ENCODE measurements around the gene REEP1.

Gene REEP1

GRCh38 chr2:86171295-86171694 lies 166.1 kb downstream of the REEP1 start:
- DNase-seq (ENCODE audit: low read depth, low spot score) = no peak

GRCh38 chr2:86170449-86170848 lies 167.0 kb downstream of the REEP1 start:
- no peak for DNase-seq (ENCODE audit: low read depth, low spot score)
- no peak overlapping the region for H3K27ac ChIP-seq

More at GRCh38 chr2:86171295-86171694, 166.1 kb downstream of the REEP1 start:
- no peak overlapping the region for H3K27ac ChIP-seq

Measured in epithelial cell of prostate (primary cell).